Hematopoietic multipotent progenitor cell treated with erythropoietin and hydrocortisone succinate and interleukin-3 and kit ligand, for 17 days (in vitro differentiated cells): ENCODE measurements around the gene PRPF38A.

Experiments used
- DNase-seq: peaks from one replicate; pipeline ENCODE4 v3.0.0-alpha.2; 2015; ENCODE audit warnings: low spot score

The PRPF38A gene

GRCh38 chr1:52461821-52462220, 57.4 kb downstream of the PRPF38A start:
- no peak for DNase-seq

GRCh38 chr1:52463891-52464290, 59.5 kb downstream of the PRPF38A start:
- no peak for DNase-seq

- DNase-seq = no peak
These were observed 64.7 kb downstream of the PRPF38A start for GRCh38 chr1:52469108-52469507.
